MG63 (cell line): ENCODE measurements around the gene SVIL. TPM values are rescaled to one million over a fixed set of nuclear protein-coding genes. Genes with fewer than 3 reads are reported as not detected.

Experiments
- DNase-seq: peaks from one replicate; pipeline ENCODE4 v3.0.0-alpha.2; 2020
- H3K27me3 ChIP-seq: fragments of 250-450 bp; sonication (Bioruptor Pico); 2 replicates; pipeline ENCODE4 v1.5.1; 2020; ENCODE audit warnings: mild to moderate bottlenecking, moderate library complexity
- H3K36me3 ChIP-seq: fragments of 250-450 bp; sonication (Bioruptor Pico); 2 replicates; pipeline ENCODE4 v1.5.1; 2020; ENCODE audit warnings: mild to moderate bottlenecking, moderate library complexity
- H3K4me3 ChIP-seq: fragments of 250-450 bp; sonication (Bioruptor Pico); 2 replicates; pipeline ENCODE4 v1.5.1; 2020; ENCODE audit warnings: mild to moderate bottlenecking, moderate library complexity
- H3K9me3 ChIP-seq: fragments of 250-450 bp; sonication (Bioruptor Pico); 2 replicates; pipeline ENCODE4 v1.5.1; 2020; ENCODE audit warnings: mild to moderate bottlenecking, moderate library complexity
- total RNA-seq: library from RNA; depleted of rRNA; stranded (reverse); fragments of >200 nt; shearing (Covaris generic); gene quantifications from 2 replicates; pipeline ENCODE4 v1.2.3, GENCODE V29; 2014; ENCODE audit warnings: low replicate concordance; rRNA removed

The SVIL gene, protein sequence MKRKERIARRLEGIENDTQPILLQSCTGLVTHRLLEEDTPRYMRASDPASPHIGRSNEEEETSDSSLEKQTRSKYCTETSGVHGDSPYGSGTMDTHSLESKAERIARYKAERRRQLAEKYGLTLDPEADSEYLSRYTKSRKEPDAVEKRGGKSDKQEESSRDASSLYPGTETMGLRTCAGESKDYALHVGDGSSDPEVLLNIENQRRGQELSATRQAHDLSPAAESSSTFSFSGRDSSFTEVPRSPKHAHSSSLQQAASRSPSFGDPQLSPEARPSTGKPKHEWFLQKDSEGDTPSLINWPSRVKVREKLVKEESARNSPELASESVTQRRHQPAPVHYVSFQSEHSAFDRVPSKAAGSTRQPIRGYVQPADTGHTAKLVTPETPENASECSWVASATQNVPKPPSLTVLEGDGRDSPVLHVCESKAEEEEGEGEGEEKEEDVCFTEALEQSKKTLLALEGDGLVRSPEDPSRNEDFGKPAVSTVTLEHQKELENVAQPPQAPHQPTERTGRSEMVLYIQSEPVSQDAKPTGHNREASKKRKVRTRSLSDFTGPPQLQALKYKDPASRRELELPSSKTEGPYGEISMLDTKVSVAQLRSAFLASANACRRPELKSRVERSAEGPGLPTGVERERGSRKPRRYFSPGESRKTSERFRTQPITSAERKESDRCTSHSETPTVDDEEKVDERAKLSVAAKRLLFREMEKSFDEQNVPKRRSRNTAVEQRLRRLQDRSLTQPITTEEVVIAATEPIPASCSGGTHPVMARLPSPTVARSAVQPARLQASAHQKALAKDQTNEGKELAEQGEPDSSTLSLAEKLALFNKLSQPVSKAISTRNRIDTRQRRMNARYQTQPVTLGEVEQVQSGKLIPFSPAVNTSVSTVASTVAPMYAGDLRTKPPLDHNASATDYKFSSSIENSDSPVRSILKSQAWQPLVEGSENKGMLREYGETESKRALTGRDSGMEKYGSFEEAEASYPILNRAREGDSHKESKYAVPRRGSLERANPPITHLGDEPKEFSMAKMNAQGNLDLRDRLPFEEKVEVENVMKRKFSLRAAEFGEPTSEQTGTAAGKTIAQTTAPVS (N-terminal part only)
- 2.3 and 5.6 TPM in 2 replicates for total RNA-seq

DNA sequence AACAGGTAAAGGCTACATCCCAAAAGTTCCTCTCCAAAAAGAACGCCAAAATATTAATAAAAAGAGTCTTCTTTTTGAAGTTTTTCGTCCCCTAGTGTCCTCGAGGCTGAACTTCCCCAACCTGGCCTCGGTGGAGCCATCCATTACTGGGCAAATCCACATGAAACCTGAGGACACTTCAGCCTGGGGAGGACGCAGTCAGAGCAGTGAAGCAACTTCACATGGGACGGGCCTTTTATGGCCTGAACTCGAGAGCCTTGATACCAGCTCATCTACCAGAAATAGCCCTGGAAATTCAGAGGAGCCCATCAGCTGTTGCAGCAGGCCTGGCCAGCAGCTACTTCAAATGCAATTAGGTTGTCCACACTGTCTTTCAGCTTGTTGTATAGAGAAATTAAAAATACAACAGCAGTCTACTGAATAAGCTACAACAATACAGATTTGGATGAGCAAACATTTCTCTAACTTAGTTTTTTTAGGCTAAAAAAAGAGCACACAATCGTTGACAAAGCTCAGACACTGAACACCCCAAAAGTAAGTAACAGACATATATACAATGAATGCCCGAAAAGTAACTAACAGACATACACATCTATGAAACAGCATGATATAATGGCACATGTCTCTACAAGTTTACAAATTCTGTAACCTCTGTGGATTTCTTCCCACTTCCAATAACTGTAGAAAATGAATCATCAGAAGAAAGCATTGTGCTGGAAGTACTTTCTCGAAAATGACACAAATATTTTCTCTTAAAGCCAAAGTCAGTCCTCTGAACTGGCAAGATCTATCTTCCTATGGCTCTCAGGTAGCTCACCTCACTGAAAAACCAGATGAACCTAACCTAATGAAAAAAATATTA, at the start of gene SVIL:
SVIL (minus strand) TSS at position 208 of the 862 bp plus-strand sequence. CDS start 79,913 bp downstream, outside the sequence.
- Histone ChIP-seq H3K36me3 (no peaks in the 10 kb centered on the region), H3K27me3 (no peaks in the 10 kb centered on the region), H3K4me3 (no peak within 1 kb of the TSS), H3K9me3 (no peaks in the 10 kb centered on the region)
- DNase-seq, result no peak

DNA sequence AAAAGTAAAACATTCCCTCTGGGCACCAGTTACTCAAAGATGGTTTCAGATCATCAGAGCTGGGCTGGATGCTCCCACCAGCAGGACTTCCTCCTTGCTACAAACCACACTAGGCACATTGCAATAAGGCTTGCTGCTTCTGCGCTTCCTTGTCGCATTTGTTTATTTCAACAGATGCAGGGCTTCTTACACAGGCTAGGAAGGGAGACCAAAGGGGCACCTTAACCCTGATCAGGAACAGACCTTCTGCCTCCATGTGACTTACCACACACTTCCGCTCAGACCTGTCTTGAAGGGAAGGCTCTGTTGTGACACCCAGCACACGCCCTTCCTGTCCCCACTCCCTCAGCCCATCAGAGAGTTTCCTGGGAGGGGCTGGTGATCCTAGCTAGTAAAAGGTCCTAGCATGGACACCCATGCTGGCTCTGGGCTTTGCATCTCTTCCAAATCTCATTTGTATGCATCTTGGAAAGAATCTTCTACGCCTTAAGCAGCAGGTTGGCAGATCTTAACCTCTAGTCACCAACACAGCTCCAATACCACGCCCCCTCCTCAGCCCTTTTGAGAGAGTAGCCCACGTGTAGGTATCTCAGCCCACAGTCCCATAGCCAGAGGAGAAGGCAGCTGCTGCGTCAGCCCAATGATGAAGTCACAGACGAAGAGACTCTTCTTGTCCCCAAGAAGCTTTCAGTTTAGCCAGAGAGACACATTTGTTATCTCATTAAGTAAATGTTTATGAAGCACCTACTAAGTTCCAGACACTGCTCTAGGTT, 47.1 kb upstream of the SVIL start:
- DNase-seq, result no peak
- H3K27me3 ChIP-seq, result no peaks in the 10 kb centered on the region
- H3K36me3 ChIP-seq, result no peaks in the 10 kb centered on the region; the same call in 1 of the 2 replicates
- peaks cover 6% of the 10 kb centered on the region for H3K9me3 ChIP-seq
- no peak overlapping the region for H3K4me3 ChIP-seq

DNA sequence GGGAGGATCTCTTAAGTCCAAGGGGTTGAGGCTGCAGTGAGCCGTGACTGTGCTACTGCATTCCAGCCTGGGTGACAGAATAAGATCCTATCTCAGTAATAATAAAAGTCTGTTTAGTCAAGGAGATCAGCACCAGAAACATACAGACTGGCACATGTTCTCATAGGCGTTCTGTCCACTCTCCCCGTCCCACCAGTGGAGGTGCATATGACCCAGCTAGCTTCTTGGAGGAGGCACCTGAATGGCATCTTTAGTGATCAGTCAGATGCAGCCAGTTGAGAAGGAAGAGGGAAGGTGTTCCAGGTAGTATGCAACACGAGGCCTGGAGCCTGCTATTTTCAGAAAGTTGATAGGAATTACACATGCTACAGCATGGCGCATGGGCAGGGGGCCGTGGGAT, 45.3 kb upstream of the SVIL start:
- peaks cover 16% of the 10 kb centered on the region for H3K9me3 ChIP-seq
- H3K36me3 ChIP-seq, result no peaks in the 10 kb centered on the region; the same call in 1 of the 2 replicates
- H3K4me3 ChIP-seq, result no peak overlapping the region
- DNase-seq, result no peak
- no peaks in the 10 kb centered on the region for H3K27me3 ChIP-seq

DNA sequence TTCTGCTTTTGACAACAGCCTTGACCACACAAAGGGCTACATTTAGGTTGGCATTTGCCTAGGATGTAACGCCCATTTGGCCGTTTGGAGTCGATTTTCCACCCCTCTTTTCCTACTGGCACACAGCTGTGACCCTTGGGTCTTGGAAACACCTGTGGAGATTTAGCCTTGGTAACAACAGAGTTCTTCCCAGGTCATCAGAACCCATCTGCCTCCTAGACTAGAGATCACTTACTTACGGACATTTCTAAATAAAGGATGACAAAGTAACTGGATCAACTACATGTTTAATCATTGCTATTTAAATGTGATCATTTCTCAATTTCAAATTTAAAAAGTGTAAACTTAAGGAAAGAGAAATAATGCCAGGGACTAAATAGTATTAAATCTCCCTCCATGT, 42.0 kb upstream of the SVIL start:
- Histone ChIP-seq H3K27me3 (no peaks in the 10 kb centered on the region), H3K4me3 (no peak overlapping the region), H3K36me3 (no peaks in the 10 kb centered on the region; the same call in 1 of the 2 replicates), H3K9me3 (peaks cover 23% of the 10 kb centered on the region)
- no peak for DNase-seq

DNA sequence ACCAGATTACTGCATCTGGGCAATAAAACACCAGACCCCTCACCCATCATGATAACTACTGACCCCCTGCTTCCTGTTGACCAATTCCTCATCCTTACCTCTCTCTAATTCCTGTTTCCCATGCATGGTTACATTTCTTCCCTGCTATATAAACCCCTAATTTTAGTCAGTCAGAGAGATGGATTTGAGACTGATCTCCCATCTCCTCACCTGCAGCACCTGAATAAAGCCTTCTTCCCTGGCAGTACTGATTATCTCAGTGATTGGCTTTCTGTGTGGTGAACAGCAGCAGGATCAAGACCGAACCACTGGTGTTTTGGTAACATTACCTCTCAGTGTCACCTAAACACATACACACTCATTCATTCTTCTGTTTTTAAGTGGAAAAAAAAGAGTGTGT, 41.2 kb upstream of the SVIL start:
- DNase-seq, result no peak
- H3K36me3 ChIP-seq, result no peaks in the 10 kb centered on the region; the same call in 1 of the 2 replicates
- peaks cover 23% of the 10 kb centered on the region for H3K9me3 ChIP-seq
- H3K4me3 ChIP-seq, result no peak overlapping the region
- no peaks in the 10 kb centered on the region for H3K27me3 ChIP-seq

DNA sequence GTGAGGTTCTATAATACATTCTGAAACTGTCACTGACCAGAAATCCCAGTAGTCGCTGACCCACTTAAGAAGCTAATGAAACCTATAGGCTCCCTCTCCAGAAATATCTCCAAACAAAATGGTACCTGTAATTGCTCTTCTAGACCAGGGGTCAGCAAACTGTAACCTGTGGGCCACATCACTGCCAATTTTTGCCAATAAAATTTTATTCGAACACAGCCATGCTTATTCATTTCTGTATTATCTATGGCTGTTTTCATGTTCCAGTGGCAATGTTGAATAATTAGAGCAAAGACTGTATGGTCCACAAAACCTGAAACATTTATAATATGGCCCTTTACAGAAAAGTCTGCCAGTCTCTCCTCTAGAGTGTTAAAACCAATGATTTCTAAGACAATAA, 37.2 kb upstream of the SVIL start:
- H3K9me3 ChIP-seq, result peaks cover 17% of the 10 kb centered on the region
- no peak overlapping the region for H3K4me3 ChIP-seq
- DNase-seq, result no peak
- no peaks in the 10 kb centered on the region; the same call in 1 of the 2 replicates for H3K36me3 ChIP-seq
- no peaks in the 10 kb centered on the region for H3K27me3 ChIP-seq

DNA sequence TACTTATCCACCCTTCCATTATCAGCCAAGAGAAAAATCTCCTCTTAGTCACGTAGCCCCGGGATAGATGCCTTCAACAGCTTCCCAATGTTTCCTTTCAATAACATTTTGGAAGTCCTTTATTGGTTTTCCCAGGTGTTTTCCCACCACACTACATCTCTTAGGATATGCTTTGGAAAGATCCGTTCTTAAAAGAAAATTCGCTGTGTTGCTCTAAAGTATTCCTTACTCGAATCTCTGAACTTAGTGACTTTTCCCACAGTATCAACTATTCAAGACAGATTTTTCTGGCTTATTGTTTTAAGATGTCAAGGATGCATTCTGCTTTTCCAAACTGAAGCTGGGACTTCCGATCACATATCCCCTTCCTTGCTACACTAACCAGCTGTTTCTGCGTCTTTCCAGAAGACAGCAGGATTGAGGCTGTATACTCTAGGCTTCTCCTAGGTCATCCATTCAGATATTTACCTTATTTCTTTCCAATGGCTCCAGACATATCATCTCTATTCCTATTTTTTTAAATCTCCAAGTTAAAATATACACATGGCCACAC, 36.5 kb upstream of the SVIL start:
- no peak overlapping the region for H3K4me3 ChIP-seq
- peaks cover 17% of the 10 kb centered on the region for H3K9me3 ChIP-seq
- DNase-seq, result no peak
- no peaks in the 10 kb centered on the region for H3K27me3 ChIP-seq
- no peaks in the 10 kb centered on the region; the same call in 1 of the 2 replicates for H3K36me3 ChIP-seq

DNA sequence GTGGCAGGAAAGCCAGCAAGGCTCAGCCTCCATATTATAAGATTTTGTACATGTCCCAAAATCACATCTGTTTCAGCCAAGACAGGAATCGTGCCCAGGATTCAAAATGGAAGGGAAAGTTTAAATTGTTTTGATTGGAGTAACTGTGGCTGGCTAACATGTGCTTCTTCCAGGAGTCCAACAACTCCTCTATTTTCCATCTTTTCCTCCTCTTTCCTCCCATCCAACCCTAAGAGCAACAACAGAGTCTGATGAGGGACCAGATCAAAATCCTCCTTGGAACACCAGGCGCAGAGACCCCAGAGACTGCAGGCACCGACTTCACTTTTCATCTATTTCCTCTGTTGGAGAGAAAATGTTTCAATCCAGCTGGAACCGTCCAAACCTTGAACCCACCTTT, 36.0 kb upstream of the SVIL start:
- H3K4me3 ChIP-seq, result no peak overlapping the region
- DNase-seq, result no peak
- no peaks in the 10 kb centered on the region for H3K27me3 ChIP-seq
- H3K36me3 ChIP-seq, result no peaks in the 10 kb centered on the region; the same call in 1 of the 2 replicates
- peaks cover 12% of the 10 kb centered on the region for H3K9me3 ChIP-seq

DNA sequence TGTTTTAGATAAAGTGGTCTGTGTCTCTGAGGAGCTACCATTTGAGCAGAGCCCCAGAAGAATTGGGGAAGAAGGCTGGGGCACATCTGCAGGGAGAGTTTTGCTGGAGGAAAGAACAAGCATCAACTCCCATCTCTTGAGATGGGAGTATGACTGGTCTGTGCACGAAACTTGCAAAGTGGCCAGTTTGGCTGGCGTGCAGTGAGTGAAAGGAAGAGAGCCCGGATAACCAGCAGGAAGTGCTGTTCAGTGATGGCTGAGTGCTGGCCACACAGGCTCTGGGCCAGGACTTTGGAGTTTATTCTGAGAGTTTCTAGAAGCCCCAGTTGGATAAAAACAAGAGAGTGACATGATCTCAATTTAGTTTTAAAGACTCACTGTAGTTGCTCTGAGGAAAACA, 34.4 kb upstream of the SVIL start:
- peak; percentile 79 for DNase-seq
- H3K36me3 ChIP-seq, result no peaks in the 10 kb centered on the region
- no peaks in the 10 kb centered on the region for H3K27me3 ChIP-seq
- no peak overlapping the region for H3K4me3 ChIP-seq
- H3K9me3 ChIP-seq, result no peaks in the 10 kb centered on the region; the same call in 1 of the 2 replicates

DNA sequence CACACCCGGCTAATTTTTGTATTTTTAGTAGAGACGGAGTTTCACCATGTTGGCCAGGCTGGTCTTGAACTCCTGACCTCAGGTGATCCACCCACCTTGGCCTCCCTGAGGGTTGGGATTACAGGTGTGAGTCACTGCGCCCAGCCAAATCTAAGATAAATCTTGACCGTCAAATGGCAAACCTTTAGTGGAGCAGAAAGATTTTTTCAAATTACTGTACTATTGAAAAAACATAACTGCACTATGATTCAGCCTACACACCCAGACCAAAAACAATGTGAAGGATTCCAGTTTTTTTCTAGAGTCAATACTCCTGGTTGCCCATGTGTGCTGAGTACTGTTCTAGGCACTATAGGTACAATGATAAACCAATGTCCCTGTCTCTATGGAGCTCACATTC, 33.9 kb upstream of the SVIL start:
- Histone ChIP-seq H3K36me3 (no peaks in the 10 kb centered on the region), H3K9me3 (no peaks in the 10 kb centered on the region; the same call in 1 of the 2 replicates), H3K27me3 (no peaks in the 10 kb centered on the region), H3K4me3 (no peak overlapping the region)
- peak; percentile 37 for DNase-seq

DNA sequence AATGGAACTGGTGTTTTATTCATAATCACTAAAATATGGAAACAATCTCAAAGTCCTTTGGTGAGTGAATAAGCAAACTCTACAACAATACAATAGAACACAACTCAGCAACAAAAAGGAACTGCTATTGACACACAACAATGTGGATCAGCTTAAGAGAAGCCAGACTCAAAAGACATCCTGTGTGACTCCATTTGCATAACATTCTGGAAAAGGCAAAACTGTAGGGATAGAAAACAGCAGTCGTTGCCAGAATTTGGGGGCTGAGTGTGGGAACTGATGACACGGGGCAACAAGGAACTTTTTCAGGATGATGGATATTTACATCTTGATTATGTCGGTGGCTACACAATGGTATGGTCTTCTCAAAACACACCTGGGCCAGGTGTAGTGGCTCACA, 32.4 kb upstream of the SVIL start:
- no peaks in the 10 kb centered on the region for H3K36me3 ChIP-seq
- no peaks in the 10 kb centered on the region for H3K27me3 ChIP-seq
- H3K4me3 ChIP-seq, result no peak overlapping the region
- H3K9me3 ChIP-seq, result no peaks in the 10 kb centered on the region
- no peak for DNase-seq

DNA sequence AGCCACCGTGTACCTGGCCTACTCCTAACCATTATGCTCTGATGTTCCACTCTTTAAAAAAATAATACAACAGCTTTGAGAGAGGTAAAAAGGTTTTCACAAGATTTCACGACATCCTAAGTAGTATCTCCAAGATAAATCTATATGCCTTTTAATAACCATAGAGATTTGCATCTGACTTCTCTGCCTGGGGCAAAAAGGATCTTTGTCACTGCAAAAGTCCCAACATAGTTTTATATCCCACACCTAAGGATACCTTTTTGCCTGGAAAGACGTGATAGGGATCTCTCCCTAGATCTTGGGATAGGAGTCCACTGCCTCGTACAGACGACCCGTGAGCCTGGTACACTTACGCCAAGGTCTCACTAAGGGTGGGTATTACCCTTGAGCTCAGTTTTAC, 31.4 kb upstream of the SVIL start:
- no peaks in the 10 kb centered on the region for H3K27me3 ChIP-seq
- no peak for DNase-seq
- H3K36me3 ChIP-seq, result no peaks in the 10 kb centered on the region
- H3K9me3 ChIP-seq, result no peaks in the 10 kb centered on the region
- H3K4me3 ChIP-seq, result no peak overlapping the region

DNA sequence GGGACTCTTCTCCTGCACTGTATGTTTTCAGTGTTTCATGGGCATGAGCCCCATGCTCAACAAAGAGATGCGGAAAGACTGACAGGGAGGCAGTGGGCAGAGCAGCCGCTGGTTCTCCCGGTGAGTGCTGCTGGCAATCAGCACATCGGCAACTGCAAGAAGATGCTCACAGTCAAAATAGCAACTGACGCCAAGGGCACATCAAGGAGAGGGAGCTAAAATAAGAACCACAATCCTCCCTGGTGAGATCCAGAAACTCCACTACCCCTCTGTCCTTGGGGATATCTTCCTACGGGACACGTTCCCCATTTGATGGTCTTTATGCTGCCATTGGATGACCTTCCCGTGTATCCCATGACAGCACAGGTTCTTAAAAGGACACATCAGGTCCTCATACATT, 28.9 kb upstream of the SVIL start:
- H3K9me3 ChIP-seq, result no peaks in the 10 kb centered on the region
- no peak for DNase-seq

DNA sequence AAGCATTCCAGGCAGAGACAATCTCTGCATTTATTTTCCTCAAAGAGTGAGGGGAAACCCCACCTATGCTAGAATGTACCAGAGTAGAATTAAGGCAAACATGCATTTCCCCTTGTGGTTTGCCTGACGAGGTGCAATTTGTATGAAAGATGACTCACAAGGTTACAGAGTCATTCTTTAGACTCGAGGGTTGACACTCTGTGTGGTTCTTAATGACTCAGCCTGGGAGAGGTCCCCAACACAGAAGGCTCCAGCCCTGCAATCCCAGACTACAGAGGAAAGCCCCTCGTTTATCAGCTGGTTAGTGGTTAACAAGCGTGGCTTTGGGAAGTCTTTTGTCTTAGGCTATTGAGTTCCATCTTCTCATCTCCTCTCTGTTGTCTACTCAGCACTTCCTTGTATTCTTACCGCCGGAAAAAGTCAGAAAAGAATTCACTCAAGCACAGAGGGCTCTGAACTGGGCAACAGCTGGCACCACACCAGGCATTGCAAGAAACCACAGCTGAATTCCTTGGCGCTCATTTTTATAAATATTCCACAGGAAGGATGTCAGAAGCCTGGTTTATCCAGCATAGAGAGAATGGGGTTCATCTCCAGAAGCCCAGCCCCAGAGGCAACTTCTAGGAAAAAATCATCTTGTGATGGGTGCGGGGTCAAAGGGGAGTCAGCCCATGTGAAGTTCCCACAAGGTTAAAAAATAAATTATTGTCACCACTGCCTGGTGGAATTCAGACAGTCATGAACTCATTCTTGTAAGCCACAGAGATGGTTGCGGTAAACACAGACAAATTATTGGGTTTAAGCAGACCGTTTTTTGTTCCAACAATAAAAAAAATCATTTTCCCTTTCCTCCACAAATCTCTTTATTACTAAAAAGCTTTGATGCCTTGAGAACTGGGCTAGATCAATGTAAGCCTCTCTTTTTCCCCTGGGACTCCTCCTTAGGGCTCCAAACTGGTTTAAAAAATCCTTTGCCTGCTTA, 24.5 kb upstream of the SVIL start:
- no peaks in the 10 kb centered on the region for H3K27me3 ChIP-seq
- peak; percentile 88 for DNase-seq
- peak overlapping the region; percentile 2 for H3K4me3 ChIP-seq
- H3K9me3 ChIP-seq, result peaks cover 25% of the 10 kb centered on the region
- peaks cover 17% of the 10 kb centered on the region for H3K36me3 ChIP-seq

More for the DNA sequence above, 28.9 kb upstream of the SVIL start:
- no peaks in the 10 kb centered on the region for H3K36me3 ChIP-seq
- no peaks in the 10 kb centered on the region for H3K27me3 ChIP-seq
- H3K4me3 ChIP-seq, result no peak overlapping the region
